Spleen (tissue), 13 donors: ENCODE measurements around the gene ANKRD31. TPM values are rescaled to one million over a fixed set of nuclear protein-coding genes. Genes with fewer than 3 reads are reported as not detected.
A peak's percentile ranks its signal among the peaks of the same experiment; 100 is the strongest.

Experiments used
- DNase-seq: peaks from one replicate; pipeline ENCODE4 v3.0.0-alpha.2; 2020
- H3K27ac ChIP-seq, 8 donors: fragments of 200-600 bp; sonication (generic) in 7 of 8; 1 replicate in 4 of 8; 2 replicates in 4 of 8; pipeline versions ENCODE4 v1.5.0 to v1.8.0; 2016 to 2021; ENCODE audit warnings: inconsistent platforms in 4 of 8, mild to moderate bottlenecking in 4 of 8, moderate library complexity in 1 of 8
- H3K27me3 ChIP-seq, 7 donors: fragments of 200-600 bp; sonication (generic) in 6 of 7; replicated peaks in 1 of 7; 1 replicate in 4 of 7; 2 replicates in 3 of 7; pipeline versions ENCODE4 v1.5.0 to v1.8.0; 2016 to 2021; ENCODE audit warnings: inconsistent platforms in 3 of 7, mild to moderate bottlenecking in 1 of 7
- H3K36me3 ChIP-seq, 6 donors: fragments of 200-600 bp; sonication (generic) in 5 of 6; 1 replicate in 4 of 6; 2 replicates in 2 of 6; pipeline versions ENCODE4 v1.5.0 to v1.8.0; 2016 to 2021; ENCODE audit warnings: inconsistent platforms in 2 of 6
- H3K4me1 ChIP-seq, 6 donors: fragments of 200-600 bp; sonication (generic) in 5 of 6; 1 replicate in 3 of 6; 2 replicates in 3 of 6; pipeline versions ENCODE4 v1.5.0 to v1.8.0; 2016 to 2021; ENCODE audit warnings: inconsistent platforms in 3 of 6
- H3K4me3 ChIP-seq, 8 donors: fragments of 200-600 bp; sonication (generic) in 7 of 8; 1 replicate in 4 of 8; 2 replicates in 4 of 8; pipeline versions ENCODE4 v1.5.0 to v1.8.0; 2016 to 2021; ENCODE audit warnings: inconsistent platforms in 4 of 8, mild to moderate bottlenecking in 4 of 8, moderate library complexity in 2 of 8
- H3K9me3 ChIP-seq, 8 donors: fragments of 200-600 bp; sonication (generic) in 7 of 8; 1 replicate in 4 of 8; 2 replicates in 4 of 8; pipeline versions ENCODE4 v1.5.0 to v1.8.0; 2016 to 2021; ENCODE audit warnings: inconsistent platforms in 4 of 8
- CTCF ChIP-seq, 11 experiments: fragments of 200-600 bp in 7 of 11; fragments of 450-650 bp in 4 of 11; sonication (generic) in 4 of 11; IDR thresholded peaks in 8 of 11; conservative IDR thresholded peaks in 3 of 11; 1 replicate in 7 of 11; 2 replicates in 4 of 11; pipeline versions ENCODE4 v1.4.0 to v1.8.0; 2016 to 2021; ENCODE audit warnings: antibody characterized with exemption in 11 of 11, inconsistent platforms in 4 of 11, mild to moderate bottlenecking in 1 of 11
- POLR2A ChIP-seq, 3 donors: fragments of 450-650 bp; IDR thresholded peaks; one replicate each; pipeline ENCODE4 v1.5.1; 2017; ENCODE audit warnings: antibody characterized with exemption in 3 of 3, mild to moderate bottlenecking in 1 of 3
- POLR2AphosphoS5 ChIP-seq, 3 donors: sonication (generic); formaldehyde crosslinking; IDR thresholded peaks; one replicate each; pipeline ENCODE4 v1.5.1; 2017; ENCODE audit warnings: antibody characterized with exemption in 3 of 3
- whole genome bisulfite sequencing, 5 donors: extraction: QIAGEN DNeasy Blood & Tissue Kit in 3 of 5; methylation state at CpG; one replicate each; pipeline versions ENCODE4 v1.1.5 to v1.1.7; 2013 to 2018; 5-methylcytosine and 5-hydroxymethylcytosine counted together
- intact Hi-C: fragments of 100-400 bp; cut with DNase I; formaldehyde crosslinking; loops from one replicate; pipeline ENCODE4 v1.15.0; 2023; ENCODE audit warnings: low total_unique reads
- long read RNA-seq, 2 donors: transcript quantifications; one replicate each; lab custom pipeline, GENCODE V29; 2026
- polyA plus RNA-seq, 3 donors: library from polyadenylated mRNA; stranded (reverse); fragments of 200-250 nt; gene quantifications; one replicate each; pipeline ENCODE4 v1.2.1, GENCODE V29; 2013
- total RNA-seq, 7 donors: library from RNA; depleted of rRNA in 3 of 7; stranded (reverse); fragments of >200 nt in 3 of 7; fragmentation: NEBNext Ultra II Directional in 4 of 7; extraction: Animal tissue kit (Norgen Biotek cat#: 25700) in 4 of 7; gene quantifications; one replicate each; pipeline versions ENCODE4 v1.1.0 to v1.2.1, GENCODE V29; 2016 to 2021
- donor health status: healthy with polysubstance abuse.
- donor health status: DM: no; HTN: no; CAD: no; lungs with moderate emphysema.
- donor health status: DM: no; HTN: no; CAD: no.
- donor health status: Bipolar disorder and iron deficiency.
- donor health status: healthy.
- donor health status: DM: no; HTN: no; CAD: no.
- donor health status: DM: yes; HTN: yes; CAD: no.

Gene ANKRD31
- total RNA-seq: under 1 TPM; 0.17 to 0.51 (median 0.26) TPM
- polyA plus RNA-seq: under 1 TPM; 0.03 to 0.05 (median 0.04) TPM
- long read RNA-seq, donor 1: 0 reads
- long read RNA-seq, donor 2: 0 reads

GRCh38 chr5:75236322-75237316, at the start of gene ANKRD31:
TSS of gene ANKRD31 (minus strand) at chr5:75236878. CDS start at chr5:75236686, 192 bp downstream.
- 4 to 10% (median 6%) methylated on average over 42 to 58 of the region's 58 CpGs for WGBS, 5 donors

GRCh38 chr5:75286211-75286773, 49.6 kb upstream of the ANKRD31 start:
- no peak for DNase-seq
- peaks cover 0 to under 1% (median 0%) of the 10 kb centered on the region in 8 donors for H3K9me3 ChIP-seq
- no peak overlapping the region for H3K27ac ChIP-seq
- no peaks in the 10 kb centered on the region for H3K4me1 ChIP-seq
- H3K4me3 ChIP-seq: no peak overlapping the region
- intact Hi-C loops: no loop called here
- TF ChIP-seq POLR2AphosphoS5 (IDR thresholded peaks at IDR 0.05) (no peak), POLR2A (IDR thresholded peaks at IDR 0.05) (no peak), CTCF (IDR thresholded peaks at IDR 0.05 in 8 of 11, conservative IDR thresholded peaks at IDR 0.05 in 3 of 11) (no peak)
- 94 to 98% (median 98%) methylated on average over 3 of the region's 3 CpGs for WGBS, 5 donors
- H3K36me3 ChIP-seq: no peaks in the 10 kb centered on the region
- H3K27me3 ChIP-seq: no peaks in the 10 kb centered on the region

More at GRCh38 chr5:75236322-75237316, at the start of gene ANKRD31:
- no peaks in the 10 kb centered on the region for H3K9me3 ChIP-seq
- H3K4me1 ChIP-seq: peaks cover 0 to 23% (median 12%) of the 10 kb centered on the region in 6 donors
- intact Hi-C loops: no loop called here
- no peaks in the 10 kb centered on the region for H3K36me3 ChIP-seq
- no peaks in the 10 kb centered on the region for H3K27me3 ChIP-seq
- peak; percentile 97 for DNase-seq
- peak within 1 kb of the TSS; percentile 66 to 87 (median 78) for H3K27ac ChIP-seq
- TF ChIP-seq CTCF (IDR thresholded peaks at IDR 0.05 in 8 of 11, conservative IDR thresholded peaks at IDR 0.05 in 3 of 11): peak; percentile 34 to 98 (median 95)
- TF ChIP-seq POLR2AphosphoS5 (IDR thresholded peaks at IDR 0.05): peak; percentile 77 to 86 (median 84)
- peak in 1 of 3 donors; percentile 35 for TF ChIP-seq POLR2A (IDR thresholded peaks at IDR 0.05)
- H3K4me3 ChIP-seq: peak within 1 kb of the TSS; percentile 43 to 89 (median 54)

GRCh38 chr5:75282581-75282980, 45.9 kb upstream of the ANKRD31 start:
- DNase-seq: no peak
- no peaks in the 10 kb centered on the region for H3K36me3 ChIP-seq
- WGBS, 5 donors: 81 to 91% (median 86%) methylated on average over 2 of the region's 2 CpGs
- no peaks in the 10 kb centered on the region for H3K27me3 ChIP-seq
- no peaks in the 10 kb centered on the region for H3K9me3 ChIP-seq
- H3K4me3 ChIP-seq: no peak overlapping the region
- H3K4me1 ChIP-seq: no peaks in the 10 kb centered on the region
- no peak overlapping the region for H3K27ac ChIP-seq
- TF ChIP-seq POLR2AphosphoS5 (IDR thresholded peaks at IDR 0.05) (no peak), POLR2A (IDR thresholded peaks at IDR 0.05) (no peak), CTCF (IDR thresholded peaks at IDR 0.05 in 8 of 11, conservative IDR thresholded peaks at IDR 0.05 in 3 of 11) (no peak)
- intact Hi-C loops: no loop called here
